HepG2 (cell line): ENCODE data around the gene SLC2A4. TPM values are rescaled to one million over a fixed set of nuclear protein-coding genes. Genes with fewer than 3 reads are reported as not detected.

Experiments
- DR1 ChIP-seq: sonication (generic); formaldehyde crosslinking; IDR thresholded peaks from 2 replicates; pipeline ENCODE4 v1.8.0; 2021; ENCODE audit warnings: mild to moderate bottlenecking, missing genetic modification reagents, inconsistent platforms
- NFIB ChIP-seq: sonication (generic); formaldehyde crosslinking; IDR thresholded peaks from 2 replicates; pipeline ENCODE4 v1.9.0; 2021; ENCODE audit warnings: missing genetic modification reagents, mild to moderate bottlenecking, borderline replicate concordance
- RFX3 ChIP-seq: IDR thresholded peaks from 2 replicates; pipeline ENCODE4 v1.6.1; 2016; ENCODE audit warnings: missing biosample characterization, missing genetic modification reagents
- SP140L ChIP-seq: sonication (generic); formaldehyde crosslinking; IDR thresholded peaks from 2 replicates; pipeline ENCODE4 v1.4.0; 2020; ENCODE audit warnings: missing genetic modification reagents, borderline replicate concordance
- YEATS2 ChIP-seq: sonication (generic); formaldehyde crosslinking; IDR thresholded peaks from 2 replicates; pipeline ENCODE4 v1.4.0; 2020; ENCODE audit warnings: missing genetic modification reagents, borderline replicate concordance
- polyA plus RNA-seq, 8 experiments: library from polyadenylated mRNA; depleted of rRNA in 3 of 8; stranded (reverse) in 7 of 8; unstranded in 1 of 8; fragments of >200 nt; fragmentation: Illumina TruSeq in 4 of 8; extraction: Trizol in 4 of 8; gene quantifications; 2 replicates each; pipeline versions ENCODE4 v1.2.1 to v1.2.3, GENCODE V29; 2011 to 2016; ENCODE audit warnings: low read depth in 4 of 8, missing spikeins in 1 of 8, mixed read lengths in 1 of 8; ENCODE audit not compliant: insufficient read depth in 1 of 8
- total RNA-seq, 5 experiments: library from RNA; depleted of rRNA; stranded (reverse); fragments of >200 nt; fragmentation: Illumina TruSeq; extraction: Trizol; gene quantifications; 2 replicates each; pipeline ENCODE4 v1.2.3, GENCODE V29; 2016; ENCODE audit warnings: low read depth in 1 of 5
- TF ChIP-seq, protein P1 (sequence below): sonication (generic); formaldehyde crosslinking; IDR thresholded peaks from 2 replicates; pipeline ENCODE4 v1.9.0; 2021; ENCODE audit warnings: mild to moderate bottlenecking, missing genetic modification reagents
- TF ChIP-seq, protein P2 (sequence below): sonication (generic); formaldehyde crosslinking; conservative IDR thresholded peaks from 2 replicates; pipeline ENCODE4 v1.8.0; 2022; ENCODE audit warnings: low read depth, missing genetic modification reagents
- TF ChIP-seq, protein P3 (sequence below): sonication (generic); formaldehyde crosslinking; IDR thresholded peaks from 2 replicates; pipeline ENCODE4 v1.9.0; 2021; ENCODE audit warnings: missing genetic modification reagents, mild to moderate bottlenecking, borderline replicate concordance
- TF ChIP-seq, protein P4 (sequence below): sonication (generic); formaldehyde crosslinking; conservative IDR thresholded peaks from 2 replicates; pipeline ENCODE4 v1.4.0; 2020; ENCODE audit warnings: missing genetic modification reagents
- TF ChIP-seq, protein P5 (sequence below): sonication (generic); formaldehyde crosslinking; IDR thresholded peaks from 2 replicates; pipeline ENCODE4 v1.5.1; 2020; ENCODE audit warnings: missing genetic modification reagents, mild to moderate bottlenecking, borderline replicate concordance
- TF ChIP-seq, protein P6 (sequence below): sonication (generic); formaldehyde crosslinking; conservative IDR thresholded peaks from 2 replicates; pipeline ENCODE4 v1.4.0; 2020; ENCODE audit warnings: missing genetic modification reagents

The SLC2A4 gene
- total and polyA plus RNA-seq, 2 of the 13 experiments (the other 11 are each of a cell fraction or from before 2014, with no cell fraction given) = 4.9 to 5.8 TPM

DNA sequence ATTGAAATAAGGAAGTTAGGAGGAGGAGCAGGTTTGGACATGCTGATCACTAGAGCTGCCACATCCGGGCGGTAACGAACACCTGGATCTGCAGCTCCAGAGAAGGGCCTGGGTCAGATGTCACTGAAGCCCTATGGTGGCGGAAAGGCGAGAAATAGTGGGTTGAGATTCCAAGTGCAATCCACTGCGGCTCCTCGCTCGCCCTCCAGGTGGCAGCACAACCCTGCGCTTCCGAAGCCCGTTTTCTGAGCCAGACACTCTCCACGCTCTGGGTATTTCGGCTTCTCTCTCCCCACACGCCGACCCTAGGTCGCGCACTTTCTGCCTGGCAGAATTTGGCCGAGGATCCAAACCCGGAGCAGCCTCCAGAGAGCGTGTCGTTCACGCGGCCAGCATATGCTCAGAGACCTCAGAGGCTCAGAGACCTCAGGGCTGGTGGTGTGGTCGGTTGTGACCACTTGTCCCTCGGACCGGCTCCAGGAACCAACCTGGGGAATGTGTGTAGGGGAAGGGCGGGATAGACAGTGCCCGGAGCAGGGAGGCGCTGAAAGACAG, 922 bp upstream of the SLC2A4 start (continued):
- TF ChIP-seq, protein P1, sequence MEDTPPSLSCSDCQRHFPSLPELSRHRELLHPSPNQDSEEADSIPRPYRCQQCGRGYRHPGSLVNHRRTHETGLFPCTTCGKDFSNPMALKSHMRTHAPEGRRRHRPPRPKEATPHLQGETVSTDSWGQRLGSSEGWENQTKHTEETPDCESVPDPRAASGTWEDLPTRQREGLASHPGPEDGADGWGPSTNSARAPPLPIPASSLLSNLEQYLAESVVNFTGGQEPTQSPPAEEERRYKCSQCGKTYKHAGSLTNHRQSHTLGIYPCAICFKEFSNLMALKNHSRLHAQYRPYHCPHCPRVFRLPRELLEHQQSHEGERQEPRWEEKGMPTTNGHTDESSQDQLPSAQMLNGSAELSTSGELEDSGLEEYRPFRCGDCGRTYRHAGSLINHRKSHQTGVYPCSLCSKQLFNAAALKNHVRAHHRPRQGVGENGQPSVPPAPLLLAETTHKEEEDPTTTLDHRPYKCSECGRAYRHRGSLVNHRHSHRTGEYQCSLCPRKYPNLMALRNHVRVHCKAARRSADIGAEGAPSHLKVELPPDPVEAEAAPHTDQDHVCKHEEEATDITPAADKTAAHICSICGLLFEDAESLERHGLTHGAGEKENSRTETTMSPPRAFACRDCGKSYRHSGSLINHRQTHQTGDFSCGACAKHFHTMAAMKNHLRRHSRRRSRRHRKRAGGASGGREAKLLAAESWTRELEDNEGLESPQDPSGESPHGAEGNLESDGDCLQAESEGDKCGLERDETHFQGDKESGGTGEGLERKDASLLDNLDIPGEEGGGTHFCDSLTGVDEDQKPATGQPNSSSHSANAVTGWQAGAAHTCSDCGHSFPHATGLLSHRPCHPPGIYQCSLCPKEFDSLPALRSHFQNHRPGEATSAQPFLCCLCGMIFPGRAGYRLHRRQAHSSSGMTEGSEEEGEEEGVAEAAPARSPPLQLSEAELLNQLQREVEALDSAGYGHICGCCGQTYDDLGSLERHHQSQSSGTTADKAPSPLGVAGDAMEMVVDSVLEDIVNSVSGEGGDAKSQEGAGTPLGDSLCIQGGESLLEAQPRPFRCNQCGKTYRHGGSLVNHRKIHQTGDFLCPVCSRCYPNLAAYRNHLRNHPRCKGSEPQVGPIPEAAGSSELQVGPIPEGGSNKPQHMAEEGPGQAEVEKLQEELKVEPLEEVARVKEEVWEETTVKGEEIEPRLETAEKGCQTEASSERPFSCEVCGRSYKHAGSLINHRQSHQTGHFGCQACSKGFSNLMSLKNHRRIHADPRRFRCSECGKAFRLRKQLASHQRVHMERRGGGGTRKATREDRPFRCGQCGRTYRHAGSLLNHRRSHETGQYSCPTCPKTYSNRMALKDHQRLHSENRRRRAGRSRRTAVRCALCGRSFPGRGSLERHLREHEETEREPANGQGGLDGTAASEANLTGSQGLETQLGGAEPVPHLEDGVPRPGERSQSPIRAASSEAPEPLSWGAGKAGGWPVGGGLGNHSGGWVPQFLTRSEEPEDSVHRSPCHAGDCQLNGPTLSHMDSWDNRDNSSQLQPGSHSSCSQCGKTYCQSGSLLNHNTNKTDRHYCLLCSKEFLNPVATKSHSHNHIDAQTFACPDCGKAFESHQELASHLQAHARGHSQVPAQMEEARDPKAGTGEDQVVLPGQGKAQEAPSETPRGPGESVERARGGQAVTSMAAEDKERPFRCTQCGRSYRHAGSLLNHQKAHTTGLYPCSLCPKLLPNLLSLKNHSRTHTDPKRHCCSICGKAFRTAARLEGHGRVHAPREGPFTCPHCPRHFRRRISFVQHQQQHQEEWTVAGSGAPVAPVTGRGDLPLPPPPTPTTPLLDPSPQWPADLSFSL (CRISPR knock-in tag) = no peak
- no peak for TF ChIP-seq DR1 (CRISPR knock-in tag)
- no peak for TF ChIP-seq NFIB
- TF ChIP-seq, protein P2, sequence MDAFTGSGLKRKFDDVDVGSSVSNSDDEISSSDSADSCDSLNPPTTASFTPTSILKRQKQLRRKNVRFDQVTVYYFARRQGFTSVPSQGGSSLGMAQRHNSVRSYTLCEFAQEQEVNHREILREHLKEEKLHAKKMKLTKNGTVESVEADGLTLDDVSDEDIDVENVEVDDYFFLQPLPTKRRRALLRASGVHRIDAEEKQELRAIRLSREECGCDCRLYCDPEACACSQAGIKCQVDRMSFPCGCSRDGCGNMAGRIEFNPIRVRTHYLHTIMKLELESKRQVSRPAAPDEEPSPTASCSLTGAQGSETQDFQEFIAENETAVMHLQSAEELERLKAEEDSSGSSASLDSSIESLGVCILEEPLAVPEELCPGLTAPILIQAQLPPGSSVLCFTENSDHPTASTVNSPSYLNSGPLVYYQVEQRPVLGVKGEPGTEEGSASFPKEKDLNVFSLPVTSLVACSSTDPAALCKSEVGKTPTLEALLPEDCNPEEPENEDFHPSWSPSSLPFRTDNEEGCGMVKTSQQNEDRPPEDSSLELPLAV (CRISPR knock-in tag) = no peak
- TF ChIP-seq, protein P3, sequence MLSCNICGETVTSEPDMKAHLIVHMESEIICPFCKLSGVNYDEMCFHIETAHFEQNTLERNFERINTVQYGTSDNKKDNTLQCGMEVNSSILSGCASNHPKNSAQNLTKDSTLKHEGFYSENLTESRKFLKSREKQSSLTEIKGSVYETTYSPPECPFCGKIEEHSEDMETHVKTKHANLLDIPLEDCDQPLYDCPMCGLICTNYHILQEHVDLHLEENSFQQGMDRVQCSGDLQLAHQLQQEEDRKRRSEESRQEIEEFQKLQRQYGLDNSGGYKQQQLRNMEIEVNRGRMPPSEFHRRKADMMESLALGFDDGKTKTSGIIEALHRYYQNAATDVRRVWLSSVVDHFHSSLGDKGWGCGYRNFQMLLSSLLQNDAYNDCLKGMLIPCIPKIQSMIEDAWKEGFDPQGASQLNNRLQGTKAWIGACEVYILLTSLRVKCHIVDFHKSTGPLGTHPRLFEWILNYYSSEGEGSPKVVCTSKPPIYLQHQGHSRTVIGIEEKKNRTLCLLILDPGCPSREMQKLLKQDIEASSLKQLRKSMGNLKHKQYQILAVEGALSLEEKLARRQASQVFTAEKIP (CRISPR knock-in tag) = no peak
- TF ChIP-seq, protein P4, sequence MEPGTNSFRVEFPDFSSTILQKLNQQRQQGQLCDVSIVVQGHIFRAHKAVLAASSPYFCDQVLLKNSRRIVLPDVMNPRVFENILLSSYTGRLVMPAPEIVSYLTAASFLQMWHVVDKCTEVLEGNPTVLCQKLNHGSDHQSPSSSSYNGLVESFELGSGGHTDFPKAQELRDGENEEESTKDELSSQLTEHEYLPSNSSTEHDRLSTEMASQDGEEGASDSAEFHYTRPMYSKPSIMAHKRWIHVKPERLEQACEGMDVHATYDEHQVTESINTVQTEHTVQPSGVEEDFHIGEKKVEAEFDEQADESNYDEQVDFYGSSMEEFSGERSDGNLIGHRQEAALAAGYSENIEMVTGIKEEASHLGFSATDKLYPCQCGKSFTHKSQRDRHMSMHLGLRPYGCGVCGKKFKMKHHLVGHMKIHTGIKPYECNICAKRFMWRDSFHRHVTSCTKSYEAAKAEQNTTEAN (CRISPR knock-in tag) = no peak
- no peak; the same call in 1 of the 2 replicates for TF ChIP-seq YEATS2 (CRISPR knock-in tag)
- no peak for TF ChIP-seq RFX3
- TF ChIP-seq, protein P5, sequence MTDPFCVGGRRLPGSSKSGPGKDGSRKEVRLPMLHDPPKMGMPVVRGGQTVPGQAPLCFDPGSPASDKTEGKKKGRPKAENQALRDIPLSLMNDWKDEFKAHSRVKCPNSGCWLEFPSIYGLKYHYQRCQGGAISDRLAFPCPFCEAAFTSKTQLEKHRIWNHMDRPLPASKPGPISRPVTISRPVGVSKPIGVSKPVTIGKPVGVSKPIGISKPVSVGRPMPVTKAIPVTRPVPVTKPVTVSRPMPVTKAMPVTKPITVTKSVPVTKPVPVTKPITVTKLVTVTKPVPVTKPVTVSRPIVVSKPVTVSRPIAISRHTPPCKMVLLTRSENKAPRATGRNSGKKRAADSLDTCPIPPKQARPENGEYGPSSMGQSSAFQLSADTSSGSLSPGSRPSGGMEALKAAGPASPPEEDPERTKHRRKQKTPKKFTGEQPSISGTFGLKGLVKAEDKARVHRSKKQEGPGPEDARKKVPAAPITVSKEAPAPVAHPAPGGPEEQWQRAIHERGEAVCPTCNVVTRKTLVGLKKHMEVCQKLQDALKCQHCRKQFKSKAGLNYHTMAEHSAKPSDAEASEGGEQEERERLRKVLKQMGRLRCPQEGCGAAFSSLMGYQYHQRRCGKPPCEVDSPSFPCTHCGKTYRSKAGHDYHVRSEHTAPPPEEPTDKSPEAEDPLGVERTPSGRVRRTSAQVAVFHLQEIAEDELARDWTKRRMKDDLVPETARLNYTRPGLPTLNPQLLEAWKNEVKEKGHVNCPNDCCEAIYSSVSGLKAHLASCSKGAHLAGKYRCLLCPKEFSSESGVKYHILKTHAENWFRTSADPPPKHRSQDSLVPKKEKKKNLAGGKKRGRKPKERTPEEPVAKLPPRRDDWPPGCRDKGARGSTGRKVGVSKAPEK (CRISPR knock-in tag) = no peak
- no peak for TF ChIP-seq SP140L (CRISPR knock-in tag)
- TF ChIP-seq, protein P6, sequence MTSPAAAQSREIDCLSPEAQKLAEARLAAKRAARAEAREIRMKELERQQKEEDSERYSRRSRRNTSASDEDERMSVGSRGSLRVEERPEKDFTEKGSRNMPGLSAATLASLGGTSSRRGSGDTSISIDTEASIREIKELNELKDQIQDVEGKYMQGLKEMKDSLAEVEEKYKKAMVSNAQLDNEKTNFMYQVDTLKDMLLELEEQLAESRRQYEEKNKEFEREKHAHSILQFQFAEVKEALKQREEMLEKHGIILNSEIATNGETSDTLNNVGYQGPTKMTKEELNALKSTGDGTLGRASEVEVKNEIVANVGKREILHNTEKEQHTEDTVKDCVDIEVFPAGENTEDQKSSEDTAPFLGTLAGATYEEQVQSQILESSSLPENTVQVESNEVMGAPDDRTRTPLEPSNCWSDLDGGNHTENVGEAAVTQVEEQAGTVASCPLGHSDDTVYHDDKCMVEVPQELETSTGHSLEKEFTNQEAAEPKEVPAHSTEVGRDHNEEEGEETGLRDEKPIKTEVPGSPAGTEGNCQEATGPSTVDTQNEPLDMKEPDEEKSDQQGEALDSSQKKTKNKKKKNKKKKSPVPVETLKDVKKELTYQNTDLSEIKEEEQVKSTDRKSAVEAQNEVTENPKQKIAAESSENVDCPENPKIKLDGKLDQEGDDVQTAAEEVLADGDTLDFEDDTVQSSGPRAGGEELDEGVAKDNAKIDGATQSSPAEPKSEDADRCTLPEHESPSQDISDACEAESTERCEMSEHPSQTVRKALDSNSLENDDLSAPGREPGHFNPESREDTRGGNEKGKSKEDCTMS (CRISPR knock-in tag) = no peak
